Measurements from ENCODE around the gene CAPZB. TPM values are rescaled to one million over a fixed set of nuclear protein-coding genes. Genes with fewer than 3 reads are reported as not detected.
A peak's percentile ranks its signal among the peaks of the same experiment; 100 is the strongest.

Gene CAPZB
- total and polyA plus RNA-seq, 2 experiments from 2014 or later = 86.2 to 278 TPM

- no peaks in the 10 kb centered on the region for H3K9me3 ChIP-seq (ENCODE audit: low read depth)
- TF ChIP-seq, protein P1, sequence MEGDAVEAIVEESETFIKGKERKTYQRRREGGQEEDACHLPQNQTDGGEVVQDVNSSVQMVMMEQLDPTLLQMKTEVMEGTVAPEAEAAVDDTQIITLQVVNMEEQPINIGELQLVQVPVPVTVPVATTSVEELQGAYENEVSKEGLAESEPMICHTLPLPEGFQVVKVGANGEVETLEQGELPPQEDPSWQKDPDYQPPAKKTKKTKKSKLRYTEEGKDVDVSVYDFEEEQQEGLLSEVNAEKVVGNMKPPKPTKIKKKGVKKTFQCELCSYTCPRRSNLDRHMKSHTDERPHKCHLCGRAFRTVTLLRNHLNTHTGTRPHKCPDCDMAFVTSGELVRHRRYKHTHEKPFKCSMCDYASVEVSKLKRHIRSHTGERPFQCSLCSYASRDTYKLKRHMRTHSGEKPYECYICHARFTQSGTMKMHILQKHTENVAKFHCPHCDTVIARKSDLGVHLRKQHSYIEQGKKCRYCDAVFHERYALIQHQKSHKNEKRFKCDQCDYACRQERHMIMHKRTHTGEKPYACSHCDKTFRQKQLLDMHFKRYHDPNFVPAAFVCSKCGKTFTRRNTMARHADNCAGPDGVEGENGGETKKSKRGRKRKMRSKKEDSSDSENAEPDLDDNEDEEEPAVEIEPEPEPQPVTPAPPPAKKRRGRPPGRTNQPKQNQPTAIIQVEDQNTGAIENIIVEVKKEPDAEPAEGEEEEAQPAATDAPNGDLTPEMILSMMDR (IDR thresholded peaks at IDR 0.05; ENCODE audit: low read depth, low read length) = no peak
- no peak overlapping the region for H3K4me3 ChIP-seq
- H3K27ac ChIP-seq = no peak overlapping the region
- peaks cover 18% of the 10 kb centered on the region for H3K4me1 ChIP-seq (ENCODE audit: low read depth)
- H3K27me3 ChIP-seq = no peaks in the 10 kb centered on the region
- H3K36me3 ChIP-seq = no peaks in the 10 kb centered on the region
- DNase-seq (ENCODE audit: low read depth in 1 of 2, low spot score in 1 of 2) = no peak
Measured at GRCh38 chr1:19397217-19397945, 88.0 kb downstream of the CAPZB start.

DNA sequence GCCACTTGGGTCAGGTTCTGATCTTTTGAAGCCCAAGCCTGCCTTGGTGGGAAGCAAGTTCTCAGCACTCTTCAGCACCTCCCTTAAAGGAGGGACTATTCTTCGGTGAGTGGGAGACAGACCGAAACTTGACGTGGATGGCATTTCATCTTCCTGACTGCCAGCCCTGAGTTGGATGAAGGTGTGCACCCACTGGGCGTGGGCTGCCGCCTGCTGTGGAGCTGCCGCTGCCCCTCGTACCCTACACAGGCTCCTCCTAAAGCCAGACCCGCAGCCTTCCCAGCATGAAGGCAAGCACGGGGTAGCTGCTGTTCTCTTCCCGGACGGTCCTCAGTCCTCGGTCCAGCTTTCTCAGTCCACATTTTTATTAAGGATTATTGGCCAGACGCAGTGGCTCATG is 89.1 kb downstream of the CAPZB start:
- TF ChIP-seq, protein P1 (IDR thresholded peaks at IDR 0.05; ENCODE audit: low read depth, low read length) = no peak
- Histone ChIP-seq H3K27ac (no peak overlapping the region), H3K4me3 (no peak overlapping the region), H3K9me3 (ENCODE audit: low read depth) (no peaks in the 10 kb centered on the region), H3K4me1 (ENCODE audit: low read depth) (peaks cover 18% of the 10 kb centered on the region), H3K36me3 (no peaks in the 10 kb centered on the region), H3K27me3 (no peaks in the 10 kb centered on the region)
- no peak for DNase-seq (ENCODE audit: low read depth in 1 of 2, low spot score in 1 of 2)

DNA sequence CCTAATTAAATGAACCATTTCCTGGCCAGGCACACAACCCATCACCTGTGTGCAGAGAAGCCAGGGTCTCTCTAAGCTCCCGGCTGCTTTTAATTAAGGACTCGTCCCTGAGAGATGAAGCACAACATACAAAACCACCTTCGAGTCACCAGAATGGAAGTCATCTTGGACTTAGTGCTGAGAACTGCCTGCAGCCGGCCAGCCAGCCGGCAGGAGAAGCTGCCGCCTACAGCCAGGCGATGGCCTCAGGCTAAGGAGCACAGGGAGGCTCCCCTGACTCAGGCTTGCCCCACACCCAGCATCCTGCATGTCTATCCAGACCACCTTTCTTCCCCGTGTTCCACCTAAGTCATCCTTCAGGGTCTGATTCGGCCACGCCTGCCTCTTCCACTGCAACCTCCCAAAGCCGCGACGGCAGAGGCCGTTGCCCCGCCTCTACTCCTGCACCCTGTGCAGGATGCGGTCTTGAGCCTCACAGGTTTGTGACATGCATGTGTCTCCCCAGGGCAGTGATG is 89.6 kb downstream of the CAPZB start:
- peaks cover 13% of the 10 kb centered on the region for H3K4me1 ChIP-seq (ENCODE audit: low read depth)
- H3K4me3 ChIP-seq = no peak overlapping the region
- no peaks in the 10 kb centered on the region for H3K9me3 ChIP-seq (ENCODE audit: low read depth)
- H3K27ac ChIP-seq = no peak overlapping the region
- TF ChIP-seq, protein P1 (IDR thresholded peaks at IDR 0.05; ENCODE audit: low read depth, low read length) = peak; percentile 2
- H3K36me3 ChIP-seq = no peaks in the 10 kb centered on the region
- no peaks in the 10 kb centered on the region for H3K27me3 ChIP-seq
- no peak for DNase-seq (ENCODE audit: low read depth in 1 of 2, low spot score in 1 of 2)

DNA sequence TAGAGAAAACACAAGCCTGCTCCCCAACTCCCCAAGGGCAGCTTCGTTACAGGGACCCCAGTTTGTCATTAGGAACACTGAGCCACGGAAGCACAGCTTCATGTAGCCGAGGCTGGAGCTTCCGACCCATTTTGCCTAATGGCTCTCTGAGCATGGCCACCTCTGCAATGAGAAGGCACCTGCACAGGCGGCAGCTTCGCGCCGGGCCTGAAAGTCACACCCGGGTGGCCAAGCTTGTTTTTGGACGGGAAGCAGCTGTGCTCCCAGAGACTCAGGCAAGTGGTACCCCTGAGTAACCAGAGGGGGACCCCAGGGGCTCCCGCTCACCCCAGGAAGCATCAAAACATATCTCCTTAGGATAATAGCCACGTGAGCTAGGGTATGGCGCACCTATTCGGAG is 92.3 kb downstream of the CAPZB start:
- Histone ChIP-seq H3K4me1 (ENCODE audit: low read depth) (no peaks in the 10 kb centered on the region), H3K4me3 (no peak overlapping the region), H3K9me3 (ENCODE audit: low read depth) (no peaks in the 10 kb centered on the region), H3K36me3 (no peaks in the 10 kb centered on the region), H3K27ac (no peak overlapping the region), H3K27me3 (no peaks in the 10 kb centered on the region)
- DNase-seq (ENCODE audit: low read depth in 1 of 2, low spot score in 1 of 2) = no peak
- TF ChIP-seq, protein P1 (IDR thresholded peaks at IDR 0.05; ENCODE audit: low read depth, low read length) = no peak

DNA sequence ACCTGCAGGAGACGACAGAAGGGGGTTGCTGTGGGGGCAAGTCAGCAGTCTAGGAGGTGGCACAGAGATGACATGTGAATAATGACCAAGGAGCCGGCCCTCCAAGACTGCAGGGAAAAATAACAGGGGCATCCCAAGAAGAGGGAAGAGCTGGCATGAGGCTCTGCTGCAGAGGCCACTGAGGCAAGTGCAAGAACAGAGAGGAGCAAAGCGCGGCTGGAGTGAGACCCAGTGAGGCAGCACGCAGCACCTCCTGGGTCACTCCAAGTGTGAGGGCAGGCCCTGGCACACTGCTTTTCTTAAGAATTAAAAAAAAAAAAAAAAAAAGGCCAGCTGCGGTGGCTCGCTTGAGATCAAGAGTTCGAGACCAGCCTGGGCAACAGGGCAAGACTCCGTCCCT is 93.1 kb downstream of the CAPZB start:
- no peaks in the 10 kb centered on the region for H3K27me3 ChIP-seq
- TF ChIP-seq, protein P1 (IDR thresholded peaks at IDR 0.05; ENCODE audit: low read depth, low read length) = no peak
- H3K9me3 ChIP-seq (ENCODE audit: low read depth) = no peaks in the 10 kb centered on the region
- H3K36me3 ChIP-seq = no peaks in the 10 kb centered on the region
- no peaks in the 10 kb centered on the region for H3K4me1 ChIP-seq (ENCODE audit: low read depth)
- H3K4me3 ChIP-seq = no peak overlapping the region
- H3K27ac ChIP-seq = no peak overlapping the region
- no peak for DNase-seq (ENCODE audit: low read depth in 1 of 2, low spot score in 1 of 2)
